ENCODE measurements around the gene MKI67.

DNA sequence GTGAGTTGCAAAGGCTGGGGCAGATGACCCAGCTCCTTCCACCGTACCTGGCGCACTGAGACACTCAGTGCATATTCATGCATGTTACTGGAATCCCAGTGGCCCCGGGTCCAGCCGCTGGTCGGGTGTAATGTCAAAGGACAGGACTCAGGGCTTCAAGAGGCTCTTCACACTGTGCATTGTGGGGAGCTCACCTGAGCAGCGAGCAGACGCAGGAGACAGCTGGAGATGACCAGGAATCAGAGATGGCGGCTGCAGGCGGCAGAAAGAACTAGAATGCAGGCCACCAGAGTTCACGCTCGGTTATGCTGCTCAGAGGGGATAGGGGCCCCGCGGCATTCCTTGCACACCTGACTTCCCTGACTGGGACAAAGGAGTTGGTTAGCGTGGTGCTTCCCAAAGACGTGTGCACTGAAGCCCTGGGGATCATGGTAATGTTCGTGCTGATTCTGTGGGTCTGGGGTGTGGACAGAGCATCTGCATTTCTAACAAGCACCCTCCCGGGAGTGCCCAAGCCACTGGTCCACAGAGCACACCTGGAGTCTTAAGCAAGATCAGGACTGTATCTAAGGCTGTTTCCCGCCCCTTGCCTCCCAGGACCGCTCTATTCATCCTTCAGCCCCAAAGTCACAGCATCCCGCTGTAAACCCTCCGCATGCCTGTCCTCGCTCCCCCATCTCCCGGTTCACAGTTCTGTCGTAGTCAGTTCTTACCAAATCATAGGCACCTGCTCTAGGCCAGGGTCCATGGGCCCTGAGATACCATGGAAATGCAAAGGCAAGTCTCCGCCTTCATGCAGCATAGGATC is 71.0 kb downstream of the MKI67 start:
- TF ChIP-seq POLR2A (IDR thresholded peaks at IDR 0.05) (no peak), EP300 (IDR thresholded peaks at IDR 0.05) (no peak), POLR2AphosphoS5 (IDR thresholded peaks at IDR 0.05) (no peak)
- TF ChIP-seq, protein P1, sequence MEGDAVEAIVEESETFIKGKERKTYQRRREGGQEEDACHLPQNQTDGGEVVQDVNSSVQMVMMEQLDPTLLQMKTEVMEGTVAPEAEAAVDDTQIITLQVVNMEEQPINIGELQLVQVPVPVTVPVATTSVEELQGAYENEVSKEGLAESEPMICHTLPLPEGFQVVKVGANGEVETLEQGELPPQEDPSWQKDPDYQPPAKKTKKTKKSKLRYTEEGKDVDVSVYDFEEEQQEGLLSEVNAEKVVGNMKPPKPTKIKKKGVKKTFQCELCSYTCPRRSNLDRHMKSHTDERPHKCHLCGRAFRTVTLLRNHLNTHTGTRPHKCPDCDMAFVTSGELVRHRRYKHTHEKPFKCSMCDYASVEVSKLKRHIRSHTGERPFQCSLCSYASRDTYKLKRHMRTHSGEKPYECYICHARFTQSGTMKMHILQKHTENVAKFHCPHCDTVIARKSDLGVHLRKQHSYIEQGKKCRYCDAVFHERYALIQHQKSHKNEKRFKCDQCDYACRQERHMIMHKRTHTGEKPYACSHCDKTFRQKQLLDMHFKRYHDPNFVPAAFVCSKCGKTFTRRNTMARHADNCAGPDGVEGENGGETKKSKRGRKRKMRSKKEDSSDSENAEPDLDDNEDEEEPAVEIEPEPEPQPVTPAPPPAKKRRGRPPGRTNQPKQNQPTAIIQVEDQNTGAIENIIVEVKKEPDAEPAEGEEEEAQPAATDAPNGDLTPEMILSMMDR (IDR thresholded peaks at IDR 0.05): no peak
